Astrocyte (in vitro differentiated cells and primary cell): Measurements from ENCODE around the gene ALOX12B. TPM values are rescaled to one million over a fixed set of nuclear protein-coding genes. Genes with fewer than 3 reads are reported as not detected.
"Not testable (repeated sequence)": the region's sequence is repeated elsewhere in the genome, so short reads cannot be mapped to it uniquely, and the experiment has no call there.

Experiments used
- DNase-seq: peaks from one replicate; pipeline ENCODE4 v3.0.0-alpha.2; 2010; ENCODE audit warnings: low read depth
- FAIRE-seq: peaks from 2 replicates; lab custom pipeline; 2011; peaks lifted over from hg19 to GRCh38; lab: Jason Lieb, UNC
- H2AFZ ChIP-seq: 2 replicates; pipeline ENCODE4 v1.6.0; 2012; ENCODE audit warnings: low read depth, low read length, inconsistent platforms
- H3K27ac ChIP-seq: 2 replicates; pipeline ENCODE4 v1.5.1; 2011; ENCODE audit warnings: low read depth, low read length, inconsistent platforms
- H3K27me3 ChIP-seq: 2 replicates; pipeline ENCODE4 v1.6.0; 2011; ENCODE audit warnings: low read length, inconsistent platforms; ENCODE audit not compliant: insufficient read depth
- H3K36me3 ChIP-seq: 2 replicates; pipeline ENCODE4 v1.5.1; 2011; ENCODE audit warnings: low read length, inconsistent platforms; ENCODE audit not compliant: insufficient read depth
- H3K4me1 ChIP-seq: 2 replicates; pipeline ENCODE4 v1.5.1; 2011; ENCODE audit warnings: low read length, inconsistent platforms; ENCODE audit not compliant: insufficient read depth
- H3K4me2 ChIP-seq: 2 replicates; pipeline ENCODE4 v1.6.0; 2012; ENCODE audit warnings: low read length, inconsistent platforms
- H3K4me3 ChIP-seq: 2 replicates; pipeline ENCODE4 v1.5.1; 2011; ENCODE audit warnings: low read depth, mild to moderate bottlenecking, low read length, inconsistent platforms; ENCODE audit not compliant: insufficient read depth
- H3K79me2 ChIP-seq: 2 replicates; pipeline ENCODE4 v1.6.0; 2012; ENCODE audit warnings: mild to moderate bottlenecking, low read length, inconsistent platforms; ENCODE audit not compliant: insufficient read depth
- H3K9ac ChIP-seq: 2 replicates; pipeline ENCODE4 v1.6.0; 2012; ENCODE audit warnings: mild to moderate bottlenecking, low read length, inconsistent platforms
- H3K9me3 ChIP-seq: 2 replicates; pipeline ENCODE4 v1.5.1; 2012; ENCODE audit warnings: low read depth, mild to moderate bottlenecking, low read length, inconsistent platforms; ENCODE audit not compliant: insufficient read depth
- H4K20me1 ChIP-seq: 2 replicates; pipeline ENCODE4 v1.6.0; 2012; ENCODE audit warnings: low read length, inconsistent platforms; ENCODE audit not compliant: insufficient read depth
- H3K27ac Mint-ChIP-seq: one replicate; pipeline ENCODE4 v1.8.0; 2021; ENCODE audit warnings: mild to moderate bottlenecking, mixed read lengths; ENCODE audit not compliant: unreplicated experiment
- H3K27me3 Mint-ChIP-seq: one replicate; pipeline ENCODE4 v1.8.0; 2021; ENCODE audit warnings: low read depth, mixed read lengths; ENCODE audit not compliant: unreplicated experiment
- H3K36me3 Mint-ChIP-seq: one replicate; pipeline ENCODE4 v1.8.0; 2021; ENCODE audit warnings: low read depth, mixed read lengths; ENCODE audit not compliant: unreplicated experiment
- H3K4me1 Mint-ChIP-seq: one replicate; pipeline ENCODE4 v1.8.0; 2021; ENCODE audit warnings: low read depth, mixed read lengths; ENCODE audit not compliant: unreplicated experiment
- H3K4me3 Mint-ChIP-seq: one replicate; pipeline ENCODE4 v1.8.0; 2021; ENCODE audit warnings: mild to moderate bottlenecking, moderate library complexity, mixed read lengths; ENCODE audit not compliant: unreplicated experiment
- H3K9me3 Mint-ChIP-seq: one replicate; pipeline ENCODE4 v1.8.0; 2021; ENCODE audit warnings: mild to moderate bottlenecking, mixed read lengths; ENCODE audit not compliant: unreplicated experiment
- EZH2 ChIP-seq: IDR thresholded peaks from 2 replicates; pipeline ENCODE4 v1.6.1; 2012; ENCODE audit warnings: mild to moderate bottlenecking, low read length, inconsistent platforms; ENCODE audit not compliant: insufficient read depth
- total RNA-seq: library from RNA; stranded (reverse); gene quantifications from 2 replicates; pipeline ENCODE4 v1.2.1, GENCODE V29; 2021
- TF ChIP-seq, protein P1 (sequence below): IDR thresholded peaks from 2 replicates; pipeline ENCODE4 v1.5.1; 2011; ENCODE audit warnings: low read depth, mild to moderate bottlenecking, inconsistent platforms, low read length, moderate library complexity; ENCODE audit not compliant: insufficient read depth

Gene ALOX12B
- total RNA-seq, 1 donor from 2014 or later, result not detected

DNA sequence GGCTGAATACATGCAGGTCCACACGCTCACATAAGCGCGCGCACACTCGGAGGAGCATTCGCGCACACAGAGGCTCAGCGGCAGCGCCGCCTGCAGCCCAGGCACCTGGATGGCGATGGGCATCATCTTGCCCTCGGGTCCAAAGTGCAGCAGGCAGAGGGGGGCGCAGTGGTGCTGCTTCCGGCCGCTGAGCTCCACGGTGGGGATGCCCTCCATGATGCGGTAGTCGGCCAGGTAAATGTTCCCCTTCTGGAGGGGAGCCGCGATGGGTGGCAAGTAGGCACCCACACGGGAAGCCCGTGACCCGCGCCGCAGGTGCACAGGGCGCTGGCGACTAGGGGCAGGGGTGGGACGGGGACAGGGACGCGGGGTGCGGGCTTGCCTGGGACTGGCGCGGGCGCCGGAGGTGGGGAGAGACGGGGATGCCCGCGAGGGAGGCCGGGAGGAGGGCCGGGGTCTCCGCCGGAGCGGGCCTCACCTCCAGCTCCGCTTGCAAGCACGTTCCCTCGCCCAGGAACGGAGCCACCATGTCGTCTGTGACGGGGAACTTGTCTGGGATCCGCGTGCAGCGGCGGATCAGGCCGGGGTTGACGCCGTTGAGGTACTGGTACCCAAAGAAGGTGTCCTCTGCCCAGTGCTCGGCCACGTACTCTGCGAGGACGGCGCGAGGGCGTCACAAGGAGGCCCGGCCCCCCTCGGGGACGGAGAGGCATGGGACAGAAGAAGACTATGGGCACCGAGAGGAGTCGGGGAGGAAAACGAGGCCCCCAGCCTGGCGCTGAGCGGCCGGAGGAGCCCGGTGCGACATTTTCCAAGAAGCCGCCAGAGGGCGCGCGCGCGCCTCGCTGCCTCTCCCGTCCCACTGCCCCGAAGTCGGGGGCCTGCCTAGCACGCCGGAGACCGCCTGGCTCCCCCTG, 8.0 kb downstream of the ALOX12B start:
- Histone ChIP-seq H3K4me3 (peak overlapping the region; percentile 39), H3K27ac (no peak overlapping the region), H3K27me3 (peaks cover 48% of the 10 kb centered on the region), H3K79me2 (no peaks in the 10 kb centered on the region), H3K4me2 (peak overlapping the region; percentile 93), H3K9ac (no peak overlapping the region), H3K9me3 (no peaks in the 10 kb centered on the region), H4K20me1 (no peaks in the 10 kb centered on the region), H3K4me1 (peaks cover 3% of the 10 kb centered on the region), H2AFZ (peak overlapping the region; percentile 100), H3K36me3 (no peaks in the 10 kb centered on the region)
- no peaks in the 10 kb centered on the region for H3K4me1 Mint-ChIP-seq
- peak; percentile 55 for TF ChIP-seq EZH2
- TF ChIP-seq, protein P1, sequence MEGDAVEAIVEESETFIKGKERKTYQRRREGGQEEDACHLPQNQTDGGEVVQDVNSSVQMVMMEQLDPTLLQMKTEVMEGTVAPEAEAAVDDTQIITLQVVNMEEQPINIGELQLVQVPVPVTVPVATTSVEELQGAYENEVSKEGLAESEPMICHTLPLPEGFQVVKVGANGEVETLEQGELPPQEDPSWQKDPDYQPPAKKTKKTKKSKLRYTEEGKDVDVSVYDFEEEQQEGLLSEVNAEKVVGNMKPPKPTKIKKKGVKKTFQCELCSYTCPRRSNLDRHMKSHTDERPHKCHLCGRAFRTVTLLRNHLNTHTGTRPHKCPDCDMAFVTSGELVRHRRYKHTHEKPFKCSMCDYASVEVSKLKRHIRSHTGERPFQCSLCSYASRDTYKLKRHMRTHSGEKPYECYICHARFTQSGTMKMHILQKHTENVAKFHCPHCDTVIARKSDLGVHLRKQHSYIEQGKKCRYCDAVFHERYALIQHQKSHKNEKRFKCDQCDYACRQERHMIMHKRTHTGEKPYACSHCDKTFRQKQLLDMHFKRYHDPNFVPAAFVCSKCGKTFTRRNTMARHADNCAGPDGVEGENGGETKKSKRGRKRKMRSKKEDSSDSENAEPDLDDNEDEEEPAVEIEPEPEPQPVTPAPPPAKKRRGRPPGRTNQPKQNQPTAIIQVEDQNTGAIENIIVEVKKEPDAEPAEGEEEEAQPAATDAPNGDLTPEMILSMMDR, result peak; percentile 60
- peak overlapping the region; percentile 81 for H3K4me3 Mint-ChIP-seq
- no peak for DNase-seq
- peaks cover 71% of the 10 kb centered on the region for H3K27me3 Mint-ChIP-seq
- no peaks in the 10 kb centered on the region for H3K36me3 Mint-ChIP-seq
- no peak overlapping the region for H3K27ac Mint-ChIP-seq
- no peaks in the 10 kb centered on the region for H3K9me3 Mint-ChIP-seq
- FAIRE-seq, result no peak

DNA sequence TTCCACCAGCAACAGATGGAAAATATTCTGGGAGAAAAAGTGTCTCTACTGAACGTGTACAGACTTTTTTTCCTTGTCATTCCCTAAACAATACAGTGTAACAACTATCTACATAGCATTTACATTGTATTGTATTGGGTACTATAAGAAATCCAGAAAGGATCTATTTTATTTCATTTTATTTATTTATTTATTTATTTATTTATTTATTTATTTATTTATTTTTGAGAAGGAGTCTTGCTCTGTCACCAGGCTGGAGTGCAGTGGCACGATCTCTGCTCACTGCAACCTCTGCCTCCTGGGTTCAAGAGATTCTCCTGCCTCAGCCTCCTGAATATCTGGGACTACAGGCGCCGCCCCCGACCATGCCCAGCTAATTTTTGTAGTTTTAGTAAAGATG, 9.6 kb downstream of the ALOX12B start:
- not testable (repeated sequence) for H3K4me1 ChIP-seq, H3K9ac ChIP-seq, DNase-seq, H3K4me1 Mint-ChIP-seq, H3K9me3 Mint-ChIP-seq, H3K27ac ChIP-seq, H3K9me3 ChIP-seq, H3K27ac Mint-ChIP-seq, H3K4me2 ChIP-seq, H3K79me2 ChIP-seq, FAIRE-seq, H2AFZ ChIP-seq, H4K20me1 ChIP-seq, H3K36me3 Mint-ChIP-seq, H3K4me3 ChIP-seq, H3K36me3 ChIP-seq, H3K4me3 Mint-ChIP-seq
- H3K27me3 Mint-ChIP-seq, result peaks cover 79% of the 10 kb centered on the region
- H3K27me3 ChIP-seq, result peaks cover 61% of the 10 kb centered on the region

DNA sequence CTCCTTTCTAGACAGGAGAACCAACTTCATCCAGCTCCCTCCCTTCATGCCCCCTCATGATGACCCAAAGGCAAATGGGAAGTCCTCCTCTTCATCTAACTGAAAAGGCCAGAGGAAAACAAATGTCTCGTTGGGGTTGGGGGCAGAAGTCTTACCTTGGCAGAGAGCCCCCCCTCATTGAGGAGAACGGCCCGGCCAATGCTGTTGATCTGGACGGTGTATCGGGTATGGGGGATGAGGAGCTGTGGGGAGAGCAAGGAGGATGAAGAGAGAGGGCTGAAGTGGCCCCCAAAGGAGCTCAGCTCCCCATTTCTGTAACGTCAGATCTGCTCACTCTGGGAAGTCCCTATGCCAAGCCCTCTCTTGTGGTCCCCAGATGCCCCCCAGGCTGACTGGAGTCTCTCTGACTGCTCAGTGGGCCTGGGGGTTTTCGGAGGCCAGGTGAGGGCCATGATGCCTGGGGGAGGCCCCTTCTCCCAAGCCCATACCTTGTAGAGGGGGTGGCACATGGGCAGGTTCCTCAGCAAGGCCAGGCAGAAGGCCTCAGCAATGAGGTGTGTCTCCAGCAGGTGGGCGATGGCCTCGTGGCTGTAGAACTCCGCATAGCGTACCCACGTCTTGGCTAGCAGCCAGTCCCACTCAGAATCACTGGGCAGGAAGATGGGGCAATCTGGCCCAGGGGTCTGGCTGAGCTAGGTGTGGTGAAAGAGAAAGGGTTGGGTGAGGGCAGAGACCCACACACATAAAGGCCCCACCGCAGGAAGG, 10.8 kb downstream of the ALOX12B start:
- FAIRE-seq, result no peak

More for the DNA sequence above, 10.8 kb downstream of the ALOX12B start:
- peaks cover 1% of the 10 kb centered on the region for H3K36me3 Mint-ChIP-seq
- Histone ChIP-seq H3K27me3 (peaks cover 63% of the 10 kb centered on the region), H2AFZ (no peak overlapping the region), H3K9me3 (no peaks in the 10 kb centered on the region), H3K79me2 (no peaks in the 10 kb centered on the region), H3K27ac (no peak overlapping the region), H3K36me3 (no peaks in the 10 kb centered on the region), H3K4me1 (peaks cover 6% of the 10 kb centered on the region), H3K9ac (no peak overlapping the region), H4K20me1 (no peaks in the 10 kb centered on the region), H3K4me3 (no peak overlapping the region), H3K4me2 (no peak overlapping the region)
- H3K9me3 Mint-ChIP-seq, result no peaks in the 10 kb centered on the region
- no peak for DNase-seq
- peaks cover 84% of the 10 kb centered on the region for H3K27me3 Mint-ChIP-seq
- TF ChIP-seq, protein P1, result no peak
- no peak for TF ChIP-seq EZH2
- peaks cover 4% of the 10 kb centered on the region for H3K4me1 Mint-ChIP-seq
- H3K27ac Mint-ChIP-seq, result no peak overlapping the region
- H3K4me3 Mint-ChIP-seq, result no peak overlapping the region
